ENCODE data around the gene TGM4. TPM values are rescaled to one million over a fixed set of nuclear protein-coding genes. Genes with fewer than 3 reads are reported as not detected.

TGM4 gene
- total and polyA plus RNA-seq, 2 donors (not counting 1 experiment from before 2014, with no cell fraction given) = not detected

- peaks cover 67% of the 10 kb centered on the region for H3K79me2 ChIP-seq (ENCODE audit: control insufficient read depth, insufficient read depth, low read length)
- no peak overlapping the region for H3K27ac ChIP-seq (ENCODE audit: low read length in 2 of 2)
- WGBS (ENCODE audit: insufficient coverage) = no CpG with 5 or more reads among the region's 1 CpG
- H3K4me3 ChIP-seq (ENCODE audit: control extremely low read depth in 1 of 5, extremely low read depth in 1 of 5, insufficient read depth in 1 of 5, low read depth in 2 of 5, low read length in 4 of 5) = no peak overlapping the region
- peaks cover 11 to 23% of the 10 kb centered on the region in 2 donors for H3K4me1 ChIP-seq (ENCODE audit: control insufficient read depth in 2 of 2, insufficient read depth in 2 of 2, low read length in 2 of 2)
- H3K4me1 Mint-ChIP-seq = peaks cover 46% of the 10 kb centered on the region
- H3K27ac Mint-ChIP-seq = peak overlapping the region; percentile 69
- DNase-seq = no peak
- H3K27me3 Mint-ChIP-seq = no peaks in the 10 kb centered on the region
- intact Hi-C loops (cut with micrococcal nuclease) = no loop called here
- no peak overlapping the region for H2AFZ ChIP-seq (ENCODE audit: insufficient read depth, low read depth, low read length, poor library complexity, severe bottlenecking)
- TF ChIP-seq EZH2 (IDR thresholded peaks at IDR 0.05; ENCODE audit: borderline replicate concordance, insufficient read depth, low read depth, low read length, poor library complexity, severe bottlenecking) = no peak
- no peak for TF ChIP-seq CTCF (IDR thresholded peaks at IDR 0.05)
- H3K36me3 ChIP-seq (replicated peaks in 1 of 2; ENCODE audit: control extremely low read depth in 1 of 2, control insufficient read depth in 1 of 2, extremely low read depth in 1 of 2, insufficient read depth in 2 of 2, low read length in 1 of 2) = peaks cover 0 to 18% of the 10 kb centered on the region in 2 experiments
- ChIA-PET CTCF (interaction anchor here (0.5 kb wide), 1 partner anchor 875 kb away, joined by 3 read pairs; no protein-coding TSS in a partner anchor), POLR2A (no interaction called here)
- no peaks in the 10 kb centered on the region for H3K27me3 ChIP-seq (replicated peaks in 1 of 4; ENCODE audit: control extremely low read depth in 1 of 4, control insufficient read depth in 3 of 4, insufficient read depth in 4 of 4, low read length in 3 of 4)
- peak overlapping the region; percentile 8 for H3K4me2 ChIP-seq (replicated peaks; ENCODE audit: low read depth, low read length, poor library complexity, severe bottlenecking)
- H4K20me1 ChIP-seq (ENCODE audit: control insufficient read depth, insufficient read depth, low read length, poor library complexity, severe bottlenecking) = peaks cover 41% of the 10 kb centered on the region
- H3K4me3 Mint-ChIP-seq = no peak overlapping the region
- H3K9me3 ChIP-seq (ENCODE audit: control extremely low read depth in 1 of 3, control insufficient read depth in 2 of 3, insufficient read depth in 1 of 3, low read length in 2 of 3) = no peaks in the 10 kb centered on the region
- no peaks in the 10 kb centered on the region for H3K9me3 Mint-ChIP-seq (ENCODE audit: insufficient read depth)
- H3K9ac ChIP-seq (ENCODE audit: low read length) = no peak overlapping the region
- no peak for ATAC-seq (ENCODE audit: low read depth)
Observed at GRCh38 chr3:44955917-44956316, 81.5 kb downstream of the TGM4 start.

GRCh38 chr3:44957986-44958385 is 83.6 kb downstream of the TGM4 start:
- H3K36me3 ChIP-seq (replicated peaks in 1 of 2; ENCODE audit: control extremely low read depth in 1 of 2, control insufficient read depth in 1 of 2, extremely low read depth in 1 of 2, insufficient read depth in 2 of 2, low read length in 1 of 2) = peaks cover 0 to 18% of the 10 kb centered on the region in 2 experiments
- peaks cover 74% of the 10 kb centered on the region for H3K79me2 ChIP-seq (ENCODE audit: control insufficient read depth, insufficient read depth, low read length)
- CTCF ChIA-PET = no interaction called here
- H3K4me1 ChIP-seq (ENCODE audit: control insufficient read depth in 2 of 2, insufficient read depth in 2 of 2, low read length in 2 of 2) = peaks cover 16 to 23% of the 10 kb centered on the region in 2 donors
- ATAC-seq (ENCODE audit: low read depth) (no peak), DNase-seq (no peak)
- intact Hi-C loops (cut with micrococcal nuclease) = no loop called here
- no peak overlapping the region for H3K4me3 Mint-ChIP-seq
- WGBS (ENCODE audit: insufficient coverage) = 100% methylated on average over 1 of the region's 4 CpGs
- H3K27ac ChIP-seq (ENCODE audit: low read length in 2 of 2) = no peak overlapping the region
- H3K4me2 ChIP-seq (replicated peaks; ENCODE audit: low read depth, low read length, poor library complexity, severe bottlenecking) = no peak overlapping the region
- H3K4me3 ChIP-seq (ENCODE audit: control extremely low read depth in 1 of 5, extremely low read depth in 1 of 5, insufficient read depth in 1 of 5, low read depth in 2 of 5, low read length in 4 of 5) = no peak overlapping the region
- no peaks in the 10 kb centered on the region for H3K27me3 Mint-ChIP-seq
- TF ChIP-seq EZH2 (IDR thresholded peaks at IDR 0.05; ENCODE audit: borderline replicate concordance, insufficient read depth, low read depth, low read length, poor library complexity, severe bottlenecking) (no peak), CTCF (IDR thresholded peaks at IDR 0.05) (no peak)
- no peak overlapping the region for H3K9ac ChIP-seq (ENCODE audit: low read length)
- no peaks in the 10 kb centered on the region for H3K9me3 Mint-ChIP-seq (ENCODE audit: insufficient read depth)
- H3K4me1 Mint-ChIP-seq = peaks cover 42% of the 10 kb centered on the region
- peaks cover 39% of the 10 kb centered on the region for H4K20me1 ChIP-seq (ENCODE audit: control insufficient read depth, insufficient read depth, low read length, poor library complexity, severe bottlenecking)
- H2AFZ ChIP-seq (ENCODE audit: insufficient read depth, low read depth, low read length, poor library complexity, severe bottlenecking) = no peak overlapping the region
- POLR2A ChIA-PET = no interaction called here
- H3K27ac Mint-ChIP-seq = no peak overlapping the region
- no peaks in the 10 kb centered on the region for H3K27me3 ChIP-seq (replicated peaks in 1 of 4; ENCODE audit: control extremely low read depth in 1 of 4, control insufficient read depth in 3 of 4, insufficient read depth in 4 of 4, low read length in 3 of 4)
- no peaks in the 10 kb centered on the region for H3K9me3 ChIP-seq (ENCODE audit: control extremely low read depth in 1 of 3, control insufficient read depth in 2 of 3, insufficient read depth in 1 of 3, low read length in 2 of 3)
